Right cardiac atrium (tissue), 5 donors: ENCODE measurements around the gene MST1. TPM values are rescaled to one million over a fixed set of nuclear protein-coding genes. Genes with fewer than 3 reads are reported as not detected.

Experiments used
- ATAC-seq, 2 donors: fragments of 200-7000 bp; cut with Tn5 transposase; one replicate each; pipeline versions ENCODE4 v1.8.0 to v1.9.1; 2020; ENCODE audit warnings: moderate library complexity in 2 of 2, mild to moderate bottlenecking in 1 of 2
- DNase-seq, 3 donors: peaks; one replicate each; pipeline ENCODE4 v3.0.0-alpha.2; 2020
- H3K27ac ChIP-seq: one replicate; pipeline ENCODE4 v1.5.1; 2013; ENCODE audit warnings: mild to moderate bottlenecking, low read length, control low read depth, moderate library complexity
- H3K27me3 ChIP-seq: one replicate; pipeline ENCODE4 v1.6.1; 2013; ENCODE audit not compliant: control insufficient read depth, insufficient read depth
- H3K4me1 ChIP-seq: one replicate; pipeline ENCODE4 v1.6.1; 2013; ENCODE audit warnings: low read length; ENCODE audit not compliant: control insufficient read depth, insufficient read depth
- H3K4me3 ChIP-seq: one replicate; pipeline ENCODE4 v1.5.1; 2013; ENCODE audit warnings: low read length, control low read depth
- H3K9me3 ChIP-seq: one replicate; pipeline ENCODE4 v1.6.1; 2013; ENCODE audit warnings: low read length; ENCODE audit not compliant: control insufficient read depth
- WGBS: extraction: QIAGEN DNeasy Blood & Tissue Kit; methylation state at CpG from one replicate; pipeline ENCODE4 v1.1.7; 2013; 5-methylcytosine and 5-hydroxymethylcytosine counted together
- intact Hi-C, 4 donors: fragments of 100-400 bp; cut with DNase I; formaldehyde crosslinking; loops; one replicate each; pipeline versions ENCODE4 v1.11.0 to v1.14.0; 2022 to 2023
- polyA plus RNA-seq: library from polyadenylated mRNA; stranded (reverse); fragments of 200-250 nt; gene quantifications from one replicate; pipeline ENCODE4 v1.2.3, GENCODE V29; 2013
- total RNA-seq, 4 donors: library from RNA; stranded (reverse); fragmentation: NEBNext Ultra II Directional; extraction: Animal tissue kit (Norgen Biotek cat#: 25700); gene quantifications; one replicate each; pipeline ENCODE4 v1.2.1, GENCODE V29; 2021
- donor health status: healthy with polysubstance abuse.
- donor health status: DM: no; HTN: yes; CAD: no.
- donor health status: DM: no; HTN: no; CAD: no.
- donor health status: DM: no; HTN: yes; CAD: no; lungs with severe emphysema.
- donor health status: DM: yes; HTN: yes; CAD: no.

MST1 gene
- total and polyA plus RNA-seq, 5 donors, result 3.5 to 7.5 (median 6.2) TPM

- 88% methylated on average over 5 of the region's 5 CpGs for WGBS
- Histone ChIP-seq H3K4me3 (no peak overlapping the region), H3K27me3 (no peaks in the 10 kb centered on the region), H3K27ac (no peak overlapping the region), H3K9me3 (no peaks in the 10 kb centered on the region), H3K4me1 (no peaks in the 10 kb centered on the region)
- intact Hi-C loops, result no loop called here
- DNase-seq (peak in 2 of 3 donors; percentile 14), ATAC-seq (no peak)
Measured at GRCh38 chr3:49711489-49711888, 22.2 kb upstream of the MST1 start.

- no peak overlapping the region for H3K27ac ChIP-seq
- H3K4me1 ChIP-seq, result no peaks in the 10 kb centered on the region
- 98% methylated on average over 8 of the region's 8 CpGs for WGBS
- DNase-seq (no peak), ATAC-seq (no peak)
- intact Hi-C loops, result no loop called here
- no peaks in the 10 kb centered on the region for H3K9me3 ChIP-seq
- H3K4me3 ChIP-seq, result no peak overlapping the region
- H3K27me3 ChIP-seq, result no peaks in the 10 kb centered on the region
Measured at GRCh38 chr3:49709852-49710251, 20.6 kb upstream of the MST1 start.

- no peaks in the 10 kb centered on the region for H3K27me3 ChIP-seq
- H3K27ac ChIP-seq, result no peak overlapping the region
- DNase-seq (peak in 1 of 3 donors; percentile 11), ATAC-seq (no peak)
- intact Hi-C loops, result no loop called here
- no peaks in the 10 kb centered on the region for H3K9me3 ChIP-seq
- H3K4me1 ChIP-seq, result no peaks in the 10 kb centered on the region
- no peak overlapping the region for H3K4me3 ChIP-seq
- WGBS, result 77% methylated on average over 4 of the region's 4 CpGs
Measured at GRCh38 chr3:49707113-49707480, 17.8 kb upstream of the MST1 start.

GRCh38 chr3:49706456-49707112, 17.3 kb upstream of the MST1 start:
- H3K4me1 ChIP-seq, result no peaks in the 10 kb centered on the region
- H3K9me3 ChIP-seq, result no peaks in the 10 kb centered on the region
- intact Hi-C loops, result no loop called here
- no peak overlapping the region for H3K27ac ChIP-seq
- no peak overlapping the region for H3K4me3 ChIP-seq
- 87% methylated on average over 9 of the region's 9 CpGs for WGBS
- H3K27me3 ChIP-seq, result no peaks in the 10 kb centered on the region
- ATAC-seq (no peak), DNase-seq (peak in 1 of 3 donors; percentile 37)

GRCh38 chr3:49705390-49705960, 16.2 kb upstream of the MST1 start:
- no peaks in the 10 kb centered on the region for H3K9me3 ChIP-seq
- 94% methylated on average over 17 of the region's 17 CpGs for WGBS
- DNase-seq (peak in 1 of 3 donors; percentile 38), ATAC-seq (no peak)
- no peak overlapping the region for H3K4me3 ChIP-seq
- H3K27ac ChIP-seq, result no peak overlapping the region
- H3K27me3 ChIP-seq, result no peaks in the 10 kb centered on the region
- intact Hi-C loops, result no loop called here
- H3K4me1 ChIP-seq, result no peaks in the 10 kb centered on the region

- DNase-seq, result no peak
- 94% methylated on average over 8 of the region's 8 CpGs for WGBS
- intact Hi-C loops, result no loop called here
- Histone ChIP-seq H3K27me3 (no peaks in the 10 kb centered on the region), H3K9me3 (no peaks in the 10 kb centered on the region), H3K27ac (no peak overlapping the region), H3K4me3 (no peak overlapping the region), H3K4me1 (no peaks in the 10 kb centered on the region)
- no peak for ATAC-seq
Measured at GRCh38 chr3:49704629-49705028, 15.4 kb upstream of the MST1 start.

- intact Hi-C loops, result no loop called here
- DNase-seq (peak in 1 of 3 donors; percentile 35), ATAC-seq (no peak)
- H3K9me3 ChIP-seq, result no peaks in the 10 kb centered on the region
- no peaks in the 10 kb centered on the region for H3K4me1 ChIP-seq
- no peaks in the 10 kb centered on the region for H3K27me3 ChIP-seq
- WGBS, result 87% methylated on average over 7 of the region's 7 CpGs
- no peak overlapping the region for H3K27ac ChIP-seq
- H3K4me3 ChIP-seq, result no peak overlapping the region
Measured at GRCh38 chr3:49703956-49704355, 14.7 kb upstream of the MST1 start.

- DNase-seq, result peak in 2 of 3 donors; percentile 71 to 73
- H3K4me1 ChIP-seq, result no peaks in the 10 kb centered on the region
- WGBS, result 56% methylated on average over 14 of the region's 14 CpGs
- no peaks in the 10 kb centered on the region for H3K9me3 ChIP-seq
- peak; percentile 64 to 70 for ATAC-seq
- no peak overlapping the region for H3K4me3 ChIP-seq
- no peaks in the 10 kb centered on the region for H3K27me3 ChIP-seq
- intact Hi-C loops, result no loop called here
- no peak overlapping the region for H3K27ac ChIP-seq
Measured at GRCh38 chr3:49703443-49703927, 14.2 kb upstream of the MST1 start.

GRCh38 chr3:49702672-49703071, 13.4 kb upstream of the MST1 start:
- intact Hi-C loops, result no loop called here
- Histone ChIP-seq H3K4me1 (no peaks in the 10 kb centered on the region), H3K4me3 (no peak overlapping the region), H3K27me3 (no peaks in the 10 kb centered on the region), H3K27ac (no peak overlapping the region), H3K9me3 (no peaks in the 10 kb centered on the region)
- no peak for ATAC-seq
- peak in 2 of 3 donors; percentile 33 to 35 for DNase-seq
- 93% methylated on average over 11 of the region's 11 CpGs for WGBS

GRCh38 chr3:49701388-49702077, 12.3 kb upstream of the MST1 start:
- DNase-seq, result peak in 1 of 3 donors; percentile 51
- H3K27ac ChIP-seq, result no peak overlapping the region
- intact Hi-C loops, result no loop called here
- no peaks in the 10 kb centered on the region for H3K27me3 ChIP-seq
- ATAC-seq, result no peak
- WGBS, result 83% methylated on average over 21 of the region's 21 CpGs
- no peak overlapping the region for H3K4me3 ChIP-seq
- H3K4me1 ChIP-seq, result no peaks in the 10 kb centered on the region
- no peaks in the 10 kb centered on the region for H3K9me3 ChIP-seq

GRCh38 chr3:49700453-49701128, 11.3 kb upstream of the MST1 start:
- no peaks in the 10 kb centered on the region for H3K9me3 ChIP-seq
- no peak overlapping the region for H3K4me3 ChIP-seq
- DNase-seq (peak in 1 of 3 donors; percentile 33), ATAC-seq (no peak)
- intact Hi-C loops, result no loop called here
- H3K27ac ChIP-seq, result no peak overlapping the region
- no peaks in the 10 kb centered on the region for H3K4me1 ChIP-seq
- H3K27me3 ChIP-seq, result no peaks in the 10 kb centered on the region
- 78% methylated on average over 13 of the region's 13 CpGs for whole genome bisulfite sequencing
